ENCODE results near the gene TMEM30A.

DNA sequence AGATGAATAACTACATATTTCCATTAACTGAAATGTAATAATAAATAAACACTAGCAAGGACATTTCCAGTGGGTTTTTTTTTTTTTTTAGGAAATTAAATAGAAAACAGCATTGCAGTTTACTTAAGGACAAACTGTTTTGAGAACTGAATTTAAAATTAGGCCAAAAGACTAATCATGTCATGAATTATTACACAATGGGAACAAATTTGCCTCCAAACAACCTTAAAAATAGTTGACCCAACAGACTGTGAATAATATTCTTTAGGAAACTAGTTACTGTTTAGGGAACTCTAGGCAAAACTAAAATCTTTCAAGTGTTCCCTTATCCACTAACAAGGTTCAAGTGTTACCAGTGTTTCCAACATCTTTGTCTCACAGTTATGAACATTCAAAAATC, 62.3 kb downstream of the TMEM30A start:
- TF ChIP-seq, protein P1, sequence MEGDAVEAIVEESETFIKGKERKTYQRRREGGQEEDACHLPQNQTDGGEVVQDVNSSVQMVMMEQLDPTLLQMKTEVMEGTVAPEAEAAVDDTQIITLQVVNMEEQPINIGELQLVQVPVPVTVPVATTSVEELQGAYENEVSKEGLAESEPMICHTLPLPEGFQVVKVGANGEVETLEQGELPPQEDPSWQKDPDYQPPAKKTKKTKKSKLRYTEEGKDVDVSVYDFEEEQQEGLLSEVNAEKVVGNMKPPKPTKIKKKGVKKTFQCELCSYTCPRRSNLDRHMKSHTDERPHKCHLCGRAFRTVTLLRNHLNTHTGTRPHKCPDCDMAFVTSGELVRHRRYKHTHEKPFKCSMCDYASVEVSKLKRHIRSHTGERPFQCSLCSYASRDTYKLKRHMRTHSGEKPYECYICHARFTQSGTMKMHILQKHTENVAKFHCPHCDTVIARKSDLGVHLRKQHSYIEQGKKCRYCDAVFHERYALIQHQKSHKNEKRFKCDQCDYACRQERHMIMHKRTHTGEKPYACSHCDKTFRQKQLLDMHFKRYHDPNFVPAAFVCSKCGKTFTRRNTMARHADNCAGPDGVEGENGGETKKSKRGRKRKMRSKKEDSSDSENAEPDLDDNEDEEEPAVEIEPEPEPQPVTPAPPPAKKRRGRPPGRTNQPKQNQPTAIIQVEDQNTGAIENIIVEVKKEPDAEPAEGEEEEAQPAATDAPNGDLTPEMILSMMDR (IDR thresholded peaks at IDR 0.05; ENCODE audit: extremely low read depth in 1 of 2, insufficient read depth in 1 of 2, low read depth in 1 of 2, low read length in 2 of 2), result no peak
- no peak for TF ChIP-seq JUN (IDR thresholded peaks at IDR 0.05; ENCODE audit: borderline replicate concordance, insufficient read depth, insufficient read length, low read depth)
- no peak for TF ChIP-seq POLR2A (IDR thresholded peaks at IDR 0.05; ENCODE audit: low read depth, low read length)

Measured in endothelial cell of umbilical vein (primary cell).